ENCODE results near the gene MCUR1. TPM values are rescaled to one million over a fixed set of nuclear protein-coding genes. Genes with fewer than 3 reads are reported as not detected.
A peak's percentile ranks its signal among the peaks of the same experiment; 100 is the strongest.

The MCUR1 gene
- polyA plus RNA-seq, 2 donors, result 10.4 to 40.0 TPM

GRCh38 chr6:13811627-13812358 lies 2.6 kb downstream of the MCUR1 start:
- Histone ChIP-seq H3K9me3 (ENCODE audit: control insufficient read depth in 2 of 2, insufficient read depth in 1 of 2, low read depth in 1 of 2, low read length in 1 of 2) (no peaks in the 10 kb centered on the region), H3K4me1 (ENCODE audit: control insufficient read depth in 2 of 2, insufficient read depth in 2 of 2, low read length in 1 of 2) (peaks cover 0 to 6% of the 10 kb centered on the region in 2 donors), H3K4me3 (ENCODE audit: low read depth in 1 of 2, low read length in 2 of 2) (no peak overlapping the region), H3K27ac (ENCODE audit: low read depth in 2 of 2, low read length in 1 of 2) (peak overlapping the region in 1 of 2 donors; percentile 45), H3K27me3 (ENCODE audit: control insufficient read depth in 1 of 2, insufficient read depth in 2 of 2, low read length in 2 of 2) (no peaks in the 10 kb centered on the region), H3K36me3 (ENCODE audit: control insufficient read depth in 2 of 2, insufficient read depth in 2 of 2, low read length in 1 of 2) (no peaks in the 10 kb centered on the region)
- 56 to 65% methylated on average over 8 of the region's 8 CpGs for WGBS, 2 donors

GRCh38 chr6:13810688-13811446 lies 3.5 kb downstream of the MCUR1 start:
- Histone ChIP-seq H3K27me3 (ENCODE audit: control insufficient read depth in 1 of 2, insufficient read depth in 2 of 2, low read length in 2 of 2) (no peaks in the 10 kb centered on the region), H3K27ac (ENCODE audit: low read depth in 2 of 2, low read length in 1 of 2) (no peak overlapping the region), H3K9me3 (ENCODE audit: control insufficient read depth in 2 of 2, insufficient read depth in 1 of 2, low read depth in 1 of 2, low read length in 1 of 2) (no peaks in the 10 kb centered on the region), H3K4me1 (ENCODE audit: control insufficient read depth in 2 of 2, insufficient read depth in 2 of 2, low read length in 1 of 2) (peaks cover 0 to 6% of the 10 kb centered on the region in 2 donors), H3K4me3 (ENCODE audit: low read depth in 1 of 2, low read length in 2 of 2) (no peak overlapping the region), H3K36me3 (ENCODE audit: control insufficient read depth in 2 of 2, insufficient read depth in 2 of 2, low read length in 1 of 2) (peaks cover 0 to 2% of the 10 kb centered on the region in 2 donors)
- WGBS, 2 donors, result 43 to 47% methylated on average over 3 of the region's 3 CpGs

GRCh38 chr6:13808801-13809200 lies 5.6 kb downstream of the MCUR1 start:
- H3K27ac ChIP-seq (ENCODE audit: low read depth in 2 of 2, low read length in 1 of 2), result no peak overlapping the region
- WGBS, 2 donors, result 86 to 88% methylated on average over 4 of the region's 4 CpGs
- no peaks in the 10 kb centered on the region for H3K9me3 ChIP-seq (ENCODE audit: control insufficient read depth in 2 of 2, insufficient read depth in 1 of 2, low read depth in 1 of 2, low read length in 1 of 2)
- H3K4me1 ChIP-seq (ENCODE audit: control insufficient read depth in 2 of 2, insufficient read depth in 2 of 2, low read length in 1 of 2), result peaks cover 0 to 6% of the 10 kb centered on the region in 2 donors
- H3K4me3 ChIP-seq (ENCODE audit: low read depth in 1 of 2, low read length in 2 of 2), result no peak overlapping the region
- no peaks in the 10 kb centered on the region for H3K27me3 ChIP-seq (ENCODE audit: control insufficient read depth in 1 of 2, insufficient read depth in 2 of 2, low read length in 2 of 2)
- H3K36me3 ChIP-seq (ENCODE audit: control insufficient read depth in 2 of 2, insufficient read depth in 2 of 2, low read length in 1 of 2), result peaks cover 0 to 2% of the 10 kb centered on the region in 2 donors

- 93 to 95% methylated on average over 4 of the region's 4 CpGs for WGBS, 2 donors
- peaks cover 0 to 2% of the 10 kb centered on the region in 2 donors for H3K36me3 ChIP-seq (ENCODE audit: control insufficient read depth in 2 of 2, insufficient read depth in 2 of 2, low read length in 1 of 2)
- no peak overlapping the region for H3K4me3 ChIP-seq (ENCODE audit: low read depth in 1 of 2, low read length in 2 of 2)
- H3K9me3 ChIP-seq (ENCODE audit: control insufficient read depth in 2 of 2, insufficient read depth in 1 of 2, low read depth in 1 of 2, low read length in 1 of 2), result no peaks in the 10 kb centered on the region
- no peak overlapping the region for H3K27ac ChIP-seq (ENCODE audit: low read depth in 2 of 2, low read length in 1 of 2)
- H3K4me1 ChIP-seq (ENCODE audit: control insufficient read depth in 2 of 2, insufficient read depth in 2 of 2, low read length in 1 of 2), result peaks cover 0 to 4% of the 10 kb centered on the region in 2 donors
- no peaks in the 10 kb centered on the region for H3K27me3 ChIP-seq (ENCODE audit: control insufficient read depth in 1 of 2, insufficient read depth in 2 of 2, low read length in 2 of 2)
These were observed 6.7 kb downstream of the MCUR1 start for GRCh38 chr6:13807696-13808095.

- Histone ChIP-seq H3K27me3 (ENCODE audit: control insufficient read depth in 1 of 2, insufficient read depth in 2 of 2, low read length in 2 of 2) (no peaks in the 10 kb centered on the region), H3K27ac (ENCODE audit: low read depth in 2 of 2, low read length in 1 of 2) (no peak overlapping the region), H3K36me3 (ENCODE audit: control insufficient read depth in 2 of 2, insufficient read depth in 2 of 2, low read length in 1 of 2) (peaks cover 4 to 6% of the 10 kb centered on the region in 2 donors), H3K9me3 (ENCODE audit: control insufficient read depth in 2 of 2, insufficient read depth in 1 of 2, low read depth in 1 of 2, low read length in 1 of 2) (no peaks in the 10 kb centered on the region), H3K4me1 (ENCODE audit: control insufficient read depth in 2 of 2, insufficient read depth in 2 of 2, low read length in 1 of 2) (no peaks in the 10 kb centered on the region), H3K4me3 (ENCODE audit: low read depth in 1 of 2, low read length in 2 of 2) (no peak overlapping the region)
- WGBS, 2 donors, result 91 to 93% methylated on average over 4 of the region's 4 CpGs
These were observed 10.8 kb downstream of the MCUR1 start for GRCh38 chr6:13803581-13803980.

GRCh38 chr6:13800615-13801014 lies 13.7 kb downstream of the MCUR1 start:
- H3K27ac ChIP-seq (ENCODE audit: low read depth in 2 of 2, low read length in 1 of 2), result no peak overlapping the region
- H3K9me3 ChIP-seq (ENCODE audit: control insufficient read depth in 2 of 2, insufficient read depth in 1 of 2, low read depth in 1 of 2, low read length in 1 of 2), result no peaks in the 10 kb centered on the region
- no peaks in the 10 kb centered on the region for H3K4me1 ChIP-seq (ENCODE audit: control insufficient read depth in 2 of 2, insufficient read depth in 2 of 2, low read length in 1 of 2)
- WGBS, 2 donors, result 82 to 92% methylated on average over 3 of the region's 3 CpGs
- peaks cover 4% of the 10 kb centered on the region in 2 donors for H3K36me3 ChIP-seq (ENCODE audit: control insufficient read depth in 2 of 2, insufficient read depth in 2 of 2, low read length in 1 of 2)
- H3K4me3 ChIP-seq (ENCODE audit: low read depth in 1 of 2, low read length in 2 of 2), result no peak overlapping the region
- no peaks in the 10 kb centered on the region for H3K27me3 ChIP-seq (ENCODE audit: control insufficient read depth in 1 of 2, insufficient read depth in 2 of 2, low read length in 2 of 2)

GRCh38 chr6:13796781-13797180 lies 17.6 kb downstream of the MCUR1 start:
- H3K4me3 ChIP-seq (ENCODE audit: low read depth in 1 of 2, low read length in 2 of 2), result peak overlapping the region in 1 of 2 donors; percentile 18
- no peaks in the 10 kb centered on the region for H3K4me1 ChIP-seq (ENCODE audit: control insufficient read depth in 2 of 2, insufficient read depth in 2 of 2, low read length in 1 of 2)
- WGBS, 2 donors, result 51 to 54% methylated on average over 1 of the region's 1 CpG
- H3K36me3 ChIP-seq (ENCODE audit: control insufficient read depth in 2 of 2, insufficient read depth in 2 of 2, low read length in 1 of 2), result no peaks in the 10 kb centered on the region
- H3K27ac ChIP-seq (ENCODE audit: low read depth in 2 of 2, low read length in 1 of 2), result peak overlapping the region in 1 of 2 donors; percentile 73
- no peaks in the 10 kb centered on the region for H3K27me3 ChIP-seq (ENCODE audit: control insufficient read depth in 1 of 2, insufficient read depth in 2 of 2, low read length in 2 of 2)
- H3K9me3 ChIP-seq (ENCODE audit: control insufficient read depth in 2 of 2, insufficient read depth in 1 of 2, low read depth in 1 of 2, low read length in 1 of 2), result no peaks in the 10 kb centered on the region

GRCh38 chr6:13795041-13795750 lies 19.2 kb downstream of the MCUR1 start:
- no peak overlapping the region for H3K27ac ChIP-seq (ENCODE audit: low read depth in 2 of 2, low read length in 1 of 2)
- H3K9me3 ChIP-seq (ENCODE audit: control insufficient read depth in 2 of 2, insufficient read depth in 1 of 2, low read depth in 1 of 2, low read length in 1 of 2), result no peaks in the 10 kb centered on the region
- WGBS, 2 donors, result 44 to 46% methylated on average over 8 of the region's 8 CpGs
- H3K4me3 ChIP-seq (ENCODE audit: low read depth in 1 of 2, low read length in 2 of 2), result no peak overlapping the region
- H3K4me1 ChIP-seq (ENCODE audit: control insufficient read depth in 2 of 2, insufficient read depth in 2 of 2, low read length in 1 of 2), result no peaks in the 10 kb centered on the region
- no peaks in the 10 kb centered on the region for H3K27me3 ChIP-seq (ENCODE audit: control insufficient read depth in 1 of 2, insufficient read depth in 2 of 2, low read length in 2 of 2)
- H3K36me3 ChIP-seq (ENCODE audit: control insufficient read depth in 2 of 2, insufficient read depth in 2 of 2, low read length in 1 of 2), result no peaks in the 10 kb centered on the region

- no peaks in the 10 kb centered on the region for H3K9me3 ChIP-seq (ENCODE audit: control insufficient read depth in 2 of 2, insufficient read depth in 1 of 2, low read depth in 1 of 2, low read length in 1 of 2)
- H3K27ac ChIP-seq (ENCODE audit: low read depth in 2 of 2, low read length in 1 of 2), result no peak overlapping the region
- no peak overlapping the region for H3K4me3 ChIP-seq (ENCODE audit: low read depth in 1 of 2, low read length in 2 of 2)
- 62 to 71% methylated on average over 5 of the region's 5 CpGs for WGBS, 2 donors
- no peaks in the 10 kb centered on the region for H3K36me3 ChIP-seq (ENCODE audit: control insufficient read depth in 2 of 2, insufficient read depth in 2 of 2, low read length in 1 of 2)
- H3K4me1 ChIP-seq (ENCODE audit: control insufficient read depth in 2 of 2, insufficient read depth in 2 of 2, low read length in 1 of 2), result no peaks in the 10 kb centered on the region
- H3K27me3 ChIP-seq (ENCODE audit: control insufficient read depth in 1 of 2, insufficient read depth in 2 of 2, low read length in 2 of 2), result no peaks in the 10 kb centered on the region
These were observed 20.2 kb downstream of the MCUR1 start for GRCh38 chr6:13794184-13794583.

Data from esophagus (tissue), 2 donors.